Neural progenitor cell (in vitro differentiated cells): ENCODE data around the gene JPH3.

ENCODE experiments used
- CTCF ChIP-seq: fragments of 200-600 bp; sonication (generic); IDR thresholded peaks from 2 replicates; pipeline ENCODE4 v1.5.1; 2017; ENCODE audit warnings: antibody characterized with exemption, mild to moderate bottlenecking
- EZH2phosphoT487 ChIP-seq: fragments of 200-600 bp; sonication (generic); IDR thresholded peaks from 2 replicates; pipeline ENCODE4 v1.6.1; 2017; ENCODE audit warnings: antibody characterized with exemption

- TF ChIP-seq CTCF (no peak), EZH2phosphoT487 (no peak)
Measured at GRCh38 chr16:87734644-87735043, 132.3 kb downstream of the JPH3 start.
